ENCODE data around the gene SEMA3F.

Gene SEMA3F

GRCh38 chr3:50163572-50164455 lies 8.7 kb downstream of the SEMA3F start:
- Histone ChIP-seq H3K4me3 (ENCODE audit: low read depth in 1 of 2, low read length in 2 of 2) (no peak overlapping the region), H3K27me3 (ENCODE audit: control insufficient read depth in 1 of 2, insufficient read depth in 2 of 2, low read length in 2 of 2) (no peaks in the 10 kb centered on the region), H3K27ac (ENCODE audit: low read depth, low read length) (no peak overlapping the region), H3K4me1 (ENCODE audit: control insufficient read depth in 1 of 2, insufficient read depth in 2 of 2, low read length in 2 of 2) (peaks cover 86 to 90% of the 10 kb centered on the region in 2 donors), H3K9ac (ENCODE audit: low read depth in 1 of 2, low read length in 2 of 2) (no peak overlapping the region), H3K9me3 (ENCODE audit: control insufficient read depth in 1 of 2, low read length in 2 of 2) (no peaks in the 10 kb centered on the region), H3K36me3 (ENCODE audit: control insufficient read depth in 1 of 2, insufficient read depth in 2 of 2, low read length in 2 of 2) (peaks cover 0 to 8% of the 10 kb centered on the region in 2 donors)

GRCh38 chr3:50164481-50164880 lies 9.4 kb downstream of the SEMA3F start:
- Histone ChIP-seq H3K27ac (ENCODE audit: low read depth, low read length) (no peak overlapping the region), H3K4me3 (ENCODE audit: low read depth in 1 of 2, low read length in 2 of 2) (no peak overlapping the region), H3K9ac (ENCODE audit: low read depth in 1 of 2, low read length in 2 of 2) (no peak overlapping the region), H3K36me3 (ENCODE audit: control insufficient read depth in 1 of 2, insufficient read depth in 2 of 2, low read length in 2 of 2) (peaks cover 0 to 8% of the 10 kb centered on the region in 2 donors), H3K4me1 (ENCODE audit: control insufficient read depth in 1 of 2, insufficient read depth in 2 of 2, low read length in 2 of 2) (peaks cover 92 to 97% of the 10 kb centered on the region in 2 donors), H3K9me3 (ENCODE audit: control insufficient read depth in 1 of 2, low read length in 2 of 2) (no peaks in the 10 kb centered on the region), H3K27me3 (ENCODE audit: control insufficient read depth in 1 of 2, insufficient read depth in 2 of 2, low read length in 2 of 2) (no peaks in the 10 kb centered on the region)

GRCh38 chr3:50164984-50165909 lies 10.1 kb downstream of the SEMA3F start:
- Histone ChIP-seq H3K27ac (ENCODE audit: low read depth, low read length) (peak overlapping the region; percentile 57), H3K4me3 (ENCODE audit: low read depth in 1 of 2, low read length in 2 of 2) (no peak overlapping the region)

DNA sequence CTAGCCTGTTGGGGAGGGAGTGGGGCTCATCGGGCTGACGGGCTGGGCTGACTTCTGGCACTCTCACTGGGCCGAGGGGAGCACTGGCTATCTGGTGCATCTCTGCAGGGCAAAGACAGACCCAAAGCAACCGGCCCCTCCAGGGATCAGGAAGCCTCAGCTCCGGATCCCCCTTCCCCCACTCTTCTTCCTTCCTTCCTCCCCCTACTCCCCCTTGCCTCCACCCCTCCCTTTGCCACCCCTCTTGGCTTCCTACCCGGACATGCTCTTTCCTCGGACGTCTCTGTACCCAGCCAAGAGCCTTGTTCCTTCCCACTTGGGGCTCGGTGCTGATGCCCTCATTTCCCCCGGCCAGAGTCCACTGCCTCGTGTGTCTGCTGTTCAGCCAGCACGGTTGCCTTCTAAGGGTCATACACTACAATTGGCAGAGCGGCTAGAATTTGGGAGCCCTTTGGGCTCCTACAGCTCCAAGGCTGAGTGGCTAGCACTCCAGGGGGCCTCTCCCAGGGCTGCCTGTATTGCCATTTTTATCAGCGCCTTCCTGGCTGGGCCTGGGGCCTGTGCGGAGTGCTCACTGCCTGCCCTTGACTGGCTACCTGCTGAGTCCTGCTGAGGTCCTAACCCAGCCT lies 10.9 kb downstream of the SEMA3F start:
- no peaks in the 10 kb centered on the region for H3K27me3 ChIP-seq (ENCODE audit: control insufficient read depth in 1 of 2, insufficient read depth in 2 of 2, low read length in 2 of 2)
- no peaks in the 10 kb centered on the region for H3K9me3 ChIP-seq (ENCODE audit: control insufficient read depth in 1 of 2, low read length in 2 of 2)
- peak overlapping the region; percentile 57 for H3K27ac ChIP-seq (ENCODE audit: low read depth, low read length)
- H3K4me3 ChIP-seq (ENCODE audit: low read depth in 1 of 2, low read length in 2 of 2) = no peak overlapping the region
- no peaks in the 10 kb centered on the region for H3K36me3 ChIP-seq (ENCODE audit: control insufficient read depth in 1 of 2, insufficient read depth in 2 of 2, low read length in 2 of 2)
- peaks cover 94 to 98% of the 10 kb centered on the region in 2 donors for H3K4me1 ChIP-seq (ENCODE audit: control insufficient read depth in 1 of 2, insufficient read depth in 2 of 2, low read length in 2 of 2)
- peak overlapping the region; percentile 17 to 39 for H3K9ac ChIP-seq (ENCODE audit: low read depth in 1 of 2, low read length in 2 of 2)

More at GRCh38 chr3:50164984-50165909, 10.1 kb downstream of the SEMA3F start:
- Histone ChIP-seq H3K36me3 (ENCODE audit: control insufficient read depth in 1 of 2, insufficient read depth in 2 of 2, low read length in 2 of 2) (peaks cover 0 to 3% of the 10 kb centered on the region in 2 donors), H3K4me1 (ENCODE audit: control insufficient read depth in 1 of 2, insufficient read depth in 2 of 2, low read length in 2 of 2) (peaks cover 95 to 98% of the 10 kb centered on the region in 2 donors), H3K9me3 (ENCODE audit: control insufficient read depth in 1 of 2, low read length in 2 of 2) (no peaks in the 10 kb centered on the region), H3K9ac (ENCODE audit: low read depth in 1 of 2, low read length in 2 of 2) (peak overlapping the region; percentile 17 to 21), H3K27me3 (ENCODE audit: control insufficient read depth in 1 of 2, insufficient read depth in 2 of 2, low read length in 2 of 2) (no peaks in the 10 kb centered on the region)

DNA sequence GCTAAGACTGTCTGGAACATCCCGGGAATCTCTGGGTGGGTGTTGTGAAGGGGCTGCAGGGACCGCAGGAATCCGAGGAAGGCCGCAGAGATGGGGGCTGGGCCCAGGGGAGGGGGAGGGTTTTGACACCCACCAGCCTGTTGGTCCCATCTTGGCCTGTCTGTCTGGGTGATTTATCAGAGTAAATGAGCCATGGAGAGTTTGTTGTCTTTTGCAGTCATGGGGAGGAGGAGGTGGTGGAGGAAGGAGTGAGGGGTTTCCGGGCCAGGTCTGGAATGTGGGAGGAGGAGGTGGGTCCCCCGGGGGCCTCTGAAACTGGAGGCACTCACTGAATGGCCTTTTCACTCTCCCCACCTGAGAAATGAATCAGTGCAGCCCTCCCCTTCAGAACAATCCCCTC lies 11.5 kb downstream of the SEMA3F start:
- H3K4me3 ChIP-seq (ENCODE audit: low read depth in 1 of 2, low read length in 2 of 2) = no peak overlapping the region
- peak overlapping the region; percentile 39 to 41 for H3K9ac ChIP-seq (ENCODE audit: low read depth in 1 of 2, low read length in 2 of 2)
- peak overlapping the region; percentile 64 for H3K27ac ChIP-seq (ENCODE audit: low read depth, low read length)

DNA sequence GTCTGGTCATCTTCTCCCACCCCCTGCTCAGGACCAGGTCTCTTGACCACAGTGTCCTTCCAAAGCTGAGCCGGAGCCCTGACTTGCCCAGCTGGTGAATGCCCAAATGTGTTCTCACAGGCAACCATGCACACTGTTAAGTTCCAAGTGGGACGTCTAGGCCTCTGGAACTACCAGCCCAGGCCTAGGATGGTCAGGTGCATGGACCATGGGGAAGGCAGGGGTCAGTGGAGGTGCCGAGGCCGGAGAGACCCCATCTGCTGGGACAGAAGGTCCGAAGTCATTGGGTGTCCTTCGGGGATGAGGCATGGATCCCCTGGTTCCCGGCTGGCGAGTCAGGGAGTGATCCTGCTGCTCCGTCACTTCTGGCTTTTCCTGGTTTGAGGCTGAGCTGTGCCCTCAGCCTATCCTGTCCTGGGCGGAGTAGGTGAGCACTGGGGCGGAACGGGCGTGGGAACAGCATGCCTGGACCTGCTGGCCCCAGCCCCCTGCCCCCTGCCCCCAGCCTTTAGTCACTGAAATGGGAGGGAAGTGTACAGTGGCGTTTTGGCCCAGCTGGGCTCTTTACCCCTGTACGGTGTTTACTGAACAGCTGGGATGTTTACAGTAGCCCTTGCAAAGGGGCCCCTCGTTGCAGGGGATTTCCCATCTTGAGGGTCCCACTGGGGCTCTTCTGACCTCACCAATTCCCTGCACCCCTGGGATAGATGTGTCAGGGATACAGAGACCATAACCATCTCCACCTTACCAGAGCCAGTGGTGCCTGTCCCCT lies 12.1 kb downstream of the SEMA3F start:
- Histone ChIP-seq H3K9me3 (ENCODE audit: control insufficient read depth in 1 of 2, low read length in 2 of 2) (no peaks in the 10 kb centered on the region), H3K36me3 (ENCODE audit: control insufficient read depth in 1 of 2, insufficient read depth in 2 of 2, low read length in 2 of 2) (peaks cover 0 to 3% of the 10 kb centered on the region in 2 donors), H3K27ac (ENCODE audit: low read depth, low read length) (peak overlapping the region; percentile 64), H3K4me3 (ENCODE audit: low read depth in 1 of 2, low read length in 2 of 2) (peak overlapping the region in 1 of 2 donors; percentile 5), H3K4me1 (ENCODE audit: control insufficient read depth in 1 of 2, insufficient read depth in 2 of 2, low read length in 2 of 2) (peaks cover 94 to 98% of the 10 kb centered on the region in 2 donors), H3K27me3 (ENCODE audit: control insufficient read depth in 1 of 2, insufficient read depth in 2 of 2, low read length in 2 of 2) (no peaks in the 10 kb centered on the region), H3K9ac (ENCODE audit: low read depth in 1 of 2, low read length in 2 of 2) (peak overlapping the region; percentile 39 to 41)

More for the DNA sequence above, 11.5 kb downstream of the SEMA3F start:
- Histone ChIP-seq H3K36me3 (ENCODE audit: control insufficient read depth in 1 of 2, insufficient read depth in 2 of 2, low read length in 2 of 2) (no peaks in the 10 kb centered on the region), H3K4me1 (ENCODE audit: control insufficient read depth in 1 of 2, insufficient read depth in 2 of 2, low read length in 2 of 2) (peaks cover 94 to 98% of the 10 kb centered on the region in 2 donors), H3K9me3 (ENCODE audit: control insufficient read depth in 1 of 2, low read length in 2 of 2) (no peaks in the 10 kb centered on the region), H3K27me3 (ENCODE audit: control insufficient read depth in 1 of 2, insufficient read depth in 2 of 2, low read length in 2 of 2) (no peaks in the 10 kb centered on the region)

- Histone ChIP-seq H3K4me3 (ENCODE audit: low read depth in 1 of 2, low read length in 2 of 2) (no peak overlapping the region), H3K4me1 (ENCODE audit: control insufficient read depth in 1 of 2, insufficient read depth in 2 of 2, low read length in 2 of 2) (peaks cover 94 to 98% of the 10 kb centered on the region in 2 donors), H3K9ac (ENCODE audit: low read depth in 1 of 2, low read length in 2 of 2) (peak overlapping the region in 1 of 2 donors; percentile 40)
Measured at GRCh38 chr3:50167841-50168209, 12.7 kb downstream of the SEMA3F start.

GRCh38 chr3:50168388-50168787 lies 13.3 kb downstream of the SEMA3F start:
- H3K36me3 ChIP-seq (ENCODE audit: control insufficient read depth in 1 of 2, insufficient read depth in 2 of 2, low read length in 2 of 2) = peaks cover 0 to 3% of the 10 kb centered on the region in 2 donors
- H3K4me1 ChIP-seq (ENCODE audit: control insufficient read depth in 1 of 2, insufficient read depth in 2 of 2, low read length in 2 of 2) = peaks cover 95 to 96% of the 10 kb centered on the region in 2 donors
- H3K27ac ChIP-seq (ENCODE audit: low read depth, low read length) = no peak overlapping the region
- peak overlapping the region in 1 of 2 donors; percentile 40 for H3K9ac ChIP-seq (ENCODE audit: low read depth in 1 of 2, low read length in 2 of 2)
- no peaks in the 10 kb centered on the region for H3K9me3 ChIP-seq (ENCODE audit: control insufficient read depth in 1 of 2, low read length in 2 of 2)
- no peak overlapping the region for H3K4me3 ChIP-seq (ENCODE audit: low read depth in 1 of 2, low read length in 2 of 2)
- H3K27me3 ChIP-seq (ENCODE audit: control insufficient read depth in 1 of 2, insufficient read depth in 2 of 2, low read length in 2 of 2) = no peaks in the 10 kb centered on the region

More at GRCh38 chr3:50167841-50168209, 12.7 kb downstream of the SEMA3F start:
- Histone ChIP-seq H3K9me3 (ENCODE audit: control insufficient read depth in 1 of 2, low read length in 2 of 2) (no peaks in the 10 kb centered on the region), H3K27me3 (ENCODE audit: control insufficient read depth in 1 of 2, insufficient read depth in 2 of 2, low read length in 2 of 2) (no peaks in the 10 kb centered on the region), H3K36me3 (ENCODE audit: control insufficient read depth in 1 of 2, insufficient read depth in 2 of 2, low read length in 2 of 2) (peaks cover 0 to 3% of the 10 kb centered on the region in 2 donors), H3K27ac (ENCODE audit: low read depth, low read length) (peak overlapping the region; percentile 58)

- no peaks in the 10 kb centered on the region for H3K27me3 ChIP-seq (ENCODE audit: control insufficient read depth in 1 of 2, insufficient read depth in 2 of 2, low read length in 2 of 2)
- no peaks in the 10 kb centered on the region for H3K9me3 ChIP-seq (ENCODE audit: control insufficient read depth in 1 of 2, low read length in 2 of 2)
- H3K4me3 ChIP-seq (ENCODE audit: low read depth in 1 of 2, low read length in 2 of 2) = no peak overlapping the region
- H3K4me1 ChIP-seq (ENCODE audit: control insufficient read depth in 1 of 2, insufficient read depth in 2 of 2, low read length in 2 of 2) = peaks cover 95 to 96% of the 10 kb centered on the region in 2 donors
- peaks cover 0 to 3% of the 10 kb centered on the region in 2 donors for H3K36me3 ChIP-seq (ENCODE audit: control insufficient read depth in 1 of 2, insufficient read depth in 2 of 2, low read length in 2 of 2)
- H3K9ac ChIP-seq (ENCODE audit: low read depth in 1 of 2, low read length in 2 of 2) = peak overlapping the region in 1 of 2 donors; percentile 40
- H3K27ac ChIP-seq (ENCODE audit: low read depth, low read length) = peak overlapping the region; percentile 46
Measured at GRCh38 chr3:50168791-50169190, 13.7 kb downstream of the SEMA3F start.
